Thoracic aorta (tissue), 2 donors: Measurements from ENCODE around the gene NMRK2. TPM values are rescaled to one million over a fixed set of nuclear protein-coding genes. Genes with fewer than 3 reads are reported as not detected.
"Not testable (repeated sequence)": the region's sequence is repeated elsewhere in the genome, so short reads cannot be mapped to it uniquely, and the experiment has no call there.

Experiments
- ATAC-seq: fragments of 150-250 bp; one replicate; pipeline ENCODE4 v1.8.0; 2017; ENCODE audit warnings: low read depth; ENCODE audit not compliant: insufficient number of reproducible peaks, low FRiP score
- DNase-seq: peaks from one replicate; pipeline ENCODE4 v3.0.0-alpha.2; 2020; ENCODE audit warnings: low spot score
- H3K27ac ChIP-seq, 2 donors: fragments of 200-600 bp; sonication (generic); 1 replicate in 1 of 2; 2 replicates in 1 of 2; pipeline ENCODE4 v1.5.1; 2016; ENCODE audit warnings: mild to moderate bottlenecking in 2 of 2, moderate library complexity in 2 of 2
- H3K27me3 ChIP-seq: fragments of 200-600 bp; sonication (generic); replicated peaks from 2 replicates; pipeline ENCODE4 v1.6.0; 2016; ENCODE audit warnings: mild to moderate bottlenecking; ENCODE audit not compliant: insufficient read depth
- H3K36me3 ChIP-seq: fragments of 200-600 bp; sonication (generic); one replicate; pipeline ENCODE4 v1.5.1; 2016
- H3K4me1 ChIP-seq, 2 donors: fragments of 200-600 bp; sonication (generic); 1 replicate in 1 of 2; 2 replicates in 1 of 2; pipeline versions ENCODE4 v1.5.1 to v1.6.0; 2016; ENCODE audit warnings: low read depth in 2 of 2, mild to moderate bottlenecking in 1 of 2; ENCODE audit not compliant: control insufficient read depth in 1 of 2
- H3K4me3 ChIP-seq: fragments of 200-600 bp; sonication (generic); 2 replicates; pipeline ENCODE4 v1.5.1; 2016; ENCODE audit warnings: mild to moderate bottlenecking
- H3K9me3 ChIP-seq: fragments of 200-600 bp; sonication (generic); 2 replicates; pipeline ENCODE4 v1.5.1; 2016
- CTCF ChIP-seq: fragments of 200-600 bp; sonication (generic); IDR thresholded peaks from one replicate; pipeline ENCODE4 v1.5.1; 2019; ENCODE audit warnings: antibody characterized with exemption
- total RNA-seq, 2 donors: library from RNA; depleted of rRNA; stranded (reverse); fragments of >200 nt; gene quantifications; one replicate each; pipeline versions ENCODE4 v1.1.0 to v1.2.3, GENCODE V29; 2016

Gene NMRK2
- total RNA-seq, 2 donors from 2014 or later, result 1.8 TPM; not detected in 1

- H3K4me3 ChIP-seq, result peak overlapping the region; percentile 56
- peaks cover 19 to 45% of the 10 kb centered on the region in 2 donors for H3K4me1 ChIP-seq
- H3K9me3 ChIP-seq, result no peaks in the 10 kb centered on the region
- no peaks in the 10 kb centered on the region for H3K36me3 ChIP-seq
- ATAC-seq (no peak), DNase-seq (no peak)
- peak overlapping the region; percentile 81 to 85 for H3K27ac ChIP-seq
- TF ChIP-seq CTCF, result no peak
- H3K27me3 ChIP-seq, result no peaks in the 10 kb centered on the region
Measured at GRCh38 chr19:3949997-3950859, 17.4 kb downstream of the NMRK2 start.

- Histone ChIP-seq H3K4me1 (peaks cover 19 to 38% of the 10 kb centered on the region in 2 donors), H3K27ac (peak overlapping the region; percentile 81 to 85), H3K27me3 (no peaks in the 10 kb centered on the region), H3K9me3 (no peaks in the 10 kb centered on the region), H3K4me3 (peak overlapping the region; percentile 56), H3K36me3 (peaks cover 7% of the 10 kb centered on the region)
- DNase-seq (no peak), ATAC-seq (no peak)
- no peak for TF ChIP-seq CTCF
Measured at GRCh38 chr19:3950871-3951861, 18.3 kb downstream of the NMRK2 start.

GRCh38 chr19:3952755-3953276 is 19.9 kb downstream of the NMRK2 start:
- not testable (repeated sequence) for H3K27me3 ChIP-seq, H3K9me3 ChIP-seq, H3K4me3 ChIP-seq, ATAC-seq, DNase-seq
- Histone ChIP-seq H3K36me3 (peaks cover 11% of the 10 kb centered on the region), H3K4me1 (peaks cover 19 to 47% of the 10 kb centered on the region in 2 donors), H3K27ac (peak overlapping the region; percentile 81 to 85)

- Histone ChIP-seq H3K9me3 (no peaks in the 10 kb centered on the region), H3K27me3 (no peaks in the 10 kb centered on the region), H3K4me1 (peaks cover 24 to 57% of the 10 kb centered on the region in 2 donors), H3K4me3 (no peak overlapping the region), H3K36me3 (peaks cover 19% of the 10 kb centered on the region), H3K27ac (peak overlapping the region in 1 of 2 donors; percentile 1)
- TF ChIP-seq CTCF, result no peak
- ATAC-seq (no peak), DNase-seq (no peak)
Measured at GRCh38 chr19:3954107-3954506, 21.2 kb downstream of the NMRK2 start.

- Histone ChIP-seq H3K27ac (peak overlapping the region in 1 of 2 donors; percentile 0), H3K4me1 (peaks cover 23 to 53% of the 10 kb centered on the region in 2 donors), H3K36me3 (peaks cover 30% of the 10 kb centered on the region)
- not testable (repeated sequence) for H3K27me3 ChIP-seq, H3K4me3 ChIP-seq, H3K9me3 ChIP-seq, DNase-seq, ATAC-seq
Measured at GRCh38 chr19:3955276-3955675, 22.4 kb downstream of the NMRK2 start.
